GM18517 (cell line): ENCODE data around the gene SRP68.
"Not testable (repeated sequence)": the region's sequence is repeated elsewhere in the genome, so short reads cannot be mapped to it uniquely, and the experiment has no call there.

Experiments used
- ATAC-seq: cut with Tn5 transposase; IDR thresholded peaks from one replicate; pipeline ENCODE4 v1.9.1; 2021; ENCODE audit warnings: mild to moderate bottlenecking, moderate library complexity; ENCODE audit not compliant: unreplicated experiment

SRP68 gene

GRCh38 chr17:76089680-76090516 is 17.6 kb upstream of the SRP68 start:
- no peak for ATAC-seq

DNA sequence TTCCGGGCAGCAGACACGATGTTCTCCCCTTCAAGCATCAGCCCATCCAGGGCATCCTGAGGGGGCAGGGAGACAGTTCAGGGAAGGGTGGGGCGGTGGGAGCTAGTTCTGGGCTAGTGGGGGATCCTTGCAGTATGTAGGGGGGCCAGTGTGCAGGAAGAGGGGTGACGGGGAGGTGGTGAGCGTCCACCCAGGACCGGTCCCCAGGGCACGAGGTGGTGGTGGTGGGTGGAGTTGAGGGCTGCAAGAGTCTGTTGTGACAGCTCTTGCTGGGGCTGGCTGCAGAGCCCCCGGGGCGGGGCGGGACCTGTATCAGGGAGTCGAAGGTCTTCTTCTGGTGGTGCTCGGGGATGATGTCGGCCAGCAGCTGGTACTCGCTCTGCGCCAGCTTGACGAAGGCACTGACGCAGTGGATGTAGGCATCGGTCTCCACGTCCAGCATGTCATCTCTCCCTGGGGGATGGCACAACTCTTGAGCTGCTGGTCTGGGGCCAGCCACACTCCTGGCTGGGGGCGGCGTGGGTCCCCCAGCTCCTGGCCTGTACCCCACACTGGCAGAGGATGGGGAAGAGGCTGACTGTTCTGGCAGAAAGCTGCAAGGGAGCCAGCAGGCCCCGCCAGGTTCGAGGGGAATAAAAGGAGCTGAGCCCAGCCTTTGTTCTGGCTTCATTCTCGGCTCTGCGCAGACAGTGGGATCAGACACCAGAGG is 16.7 kb upstream of the SRP68 start:
- no peak for ATAC-seq

GRCh38 chr17:76088041-76088867 is 15.9 kb upstream of the SRP68 start:
- no peak for ATAC-seq

GRCh38 chr17:76087531-76087930 is 15.2 kb upstream of the SRP68 start:
- ATAC-seq, result no peak

DNA sequence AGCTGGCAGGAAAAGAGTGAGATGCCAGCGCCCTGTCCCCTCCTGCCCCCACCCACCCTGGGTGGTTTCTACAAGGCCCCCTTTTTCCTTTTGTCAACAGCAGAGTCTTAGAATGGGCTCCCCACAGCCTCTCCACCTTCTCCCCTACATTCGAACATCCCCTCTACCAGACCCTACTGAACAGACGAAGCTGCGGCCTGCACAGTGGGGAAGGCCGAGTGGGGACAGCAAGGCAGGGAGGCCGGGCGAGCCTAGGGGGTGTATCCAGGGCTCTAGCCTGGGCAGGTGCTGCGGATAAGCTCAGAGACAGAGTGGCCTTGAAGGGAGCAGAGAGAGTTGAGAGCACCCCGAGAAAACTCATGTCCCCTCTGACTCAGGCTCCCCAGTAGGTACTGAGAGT is 14.1 kb upstream of the SRP68 start:
- no peak for ATAC-seq

GRCh38 chr17:76085731-76086366 is 13.5 kb upstream of the SRP68 start:
- ATAC-seq, result no peak

DNA sequence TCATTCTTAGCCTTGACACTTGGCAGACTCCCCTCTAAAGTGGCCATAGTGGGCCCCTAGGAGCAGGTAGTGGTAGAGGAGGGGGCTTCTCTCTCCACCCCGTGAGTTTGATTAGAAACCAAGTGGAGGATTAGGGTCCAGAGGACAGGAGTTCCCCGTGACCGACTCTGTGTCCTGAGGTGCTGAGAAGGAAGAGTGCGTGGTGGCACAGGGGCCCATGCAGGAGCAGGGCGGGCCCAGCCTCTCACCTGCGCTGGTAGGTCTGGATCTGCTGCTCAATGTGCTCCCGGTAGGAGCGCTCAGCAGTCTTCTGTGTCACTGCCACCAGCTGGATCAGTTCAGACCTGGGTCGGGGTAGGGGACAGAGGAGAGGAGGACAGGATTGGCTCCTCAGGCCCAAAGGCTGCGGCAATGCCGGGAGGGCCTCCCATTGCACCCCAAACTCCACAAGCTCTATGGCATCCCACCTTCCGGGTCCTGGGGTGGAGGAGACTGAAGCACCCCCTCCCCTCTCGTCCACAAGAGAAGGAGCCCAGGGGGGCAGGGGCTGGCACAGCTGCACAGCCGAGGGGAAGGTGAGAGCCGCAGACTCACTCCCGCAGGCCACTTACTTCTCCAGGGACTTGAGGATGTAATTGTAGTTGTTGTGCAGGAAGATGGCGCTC is 12.9 kb upstream of the SRP68 start:
- ATAC-seq, result no peak

- no peak for ATAC-seq
Observed at GRCh38 chr17:76083536-76084182, 11.3 kb upstream of the SRP68 start.

DNA sequence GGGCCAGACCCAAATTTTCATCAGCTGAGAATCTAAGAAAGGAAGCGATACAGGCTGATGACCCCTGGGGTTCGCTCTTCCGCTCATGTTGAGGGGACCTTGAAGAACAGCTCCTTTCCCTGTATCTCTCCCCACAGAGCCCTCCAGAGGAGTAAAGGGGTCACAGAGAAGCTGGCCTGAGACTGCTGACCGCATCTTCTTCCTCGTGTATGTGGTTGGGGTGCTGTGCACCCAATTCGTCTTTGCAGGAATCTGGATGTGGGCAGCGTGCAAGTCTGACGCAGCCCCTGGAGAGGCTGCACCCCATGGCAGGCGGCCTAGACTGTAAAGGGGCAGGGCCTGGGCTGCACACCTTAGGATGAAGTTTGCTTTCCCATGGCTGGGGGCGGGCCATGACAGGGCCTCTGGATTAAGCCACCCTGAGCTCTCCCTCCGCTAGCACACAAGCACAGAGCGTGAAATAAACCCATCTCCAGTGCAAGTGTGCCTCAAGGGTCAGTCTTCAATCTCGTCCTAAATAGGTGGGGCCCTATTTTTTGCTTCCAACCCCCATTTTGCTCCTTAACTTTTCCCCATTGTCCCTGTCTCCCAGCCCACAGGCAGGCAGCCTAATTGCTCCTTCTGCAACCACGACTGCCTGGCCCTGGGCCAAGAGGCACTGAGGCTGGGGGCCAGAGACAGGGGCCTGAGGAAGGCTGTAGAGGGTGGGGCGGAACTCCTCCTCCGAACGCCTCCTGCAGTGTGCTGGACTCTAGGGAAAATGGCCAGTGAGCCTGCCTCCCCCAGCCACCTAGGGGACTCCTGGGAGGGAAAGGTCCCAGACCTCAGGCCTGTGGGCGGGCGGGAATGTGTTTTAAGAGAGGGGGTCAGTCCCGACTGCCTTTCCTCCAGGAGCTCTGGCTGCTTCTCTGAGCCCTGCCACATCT is 10.3 kb upstream of the SRP68 start:
- ATAC-seq, result no peak

DNA sequence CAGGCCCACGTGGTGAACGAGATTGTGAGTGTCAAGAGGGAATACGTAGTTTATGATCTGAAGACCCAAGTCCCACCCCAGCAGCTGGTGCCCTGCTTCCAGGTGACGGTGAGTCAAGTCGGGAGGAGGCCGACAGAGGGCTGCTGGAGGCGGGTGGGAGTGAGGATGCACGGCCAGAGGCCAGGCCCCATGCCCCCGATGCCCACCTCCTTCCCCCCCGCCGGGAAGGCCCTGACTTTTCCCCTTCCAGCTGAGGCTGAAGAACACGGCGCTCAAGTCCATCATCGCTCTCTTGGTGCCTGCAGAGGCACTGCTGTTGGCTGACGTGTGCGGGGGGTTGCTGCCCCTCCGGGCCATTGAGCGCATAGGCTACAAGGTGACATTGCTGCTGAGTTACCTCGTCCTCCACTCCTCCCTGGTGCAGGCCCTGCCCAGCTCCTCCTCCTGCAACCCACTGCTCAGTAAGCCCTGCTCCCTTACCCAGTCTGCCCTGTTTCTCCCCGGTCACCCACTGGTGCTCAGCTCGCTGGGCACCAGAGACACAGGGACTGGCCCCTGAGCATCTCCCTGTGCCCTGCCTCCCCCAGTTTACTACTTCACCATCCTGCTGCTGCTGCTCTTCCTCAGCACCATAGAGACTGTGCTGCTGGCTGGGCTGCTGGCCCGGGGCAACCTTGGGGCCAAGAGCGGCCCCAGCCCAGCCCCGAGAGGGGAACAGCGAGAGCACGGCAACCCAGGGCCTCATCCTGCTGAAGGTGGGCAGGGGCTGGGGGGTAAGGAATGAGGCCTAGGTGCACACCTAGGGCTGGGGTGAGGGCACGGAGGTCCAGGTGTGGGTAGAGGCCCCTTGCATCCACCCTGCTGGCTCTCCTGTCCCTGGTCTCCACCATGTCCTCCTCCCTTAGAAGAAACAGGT is 9.2 kb upstream of the SRP68 start:
- ATAC-seq, result no peak

DNA sequence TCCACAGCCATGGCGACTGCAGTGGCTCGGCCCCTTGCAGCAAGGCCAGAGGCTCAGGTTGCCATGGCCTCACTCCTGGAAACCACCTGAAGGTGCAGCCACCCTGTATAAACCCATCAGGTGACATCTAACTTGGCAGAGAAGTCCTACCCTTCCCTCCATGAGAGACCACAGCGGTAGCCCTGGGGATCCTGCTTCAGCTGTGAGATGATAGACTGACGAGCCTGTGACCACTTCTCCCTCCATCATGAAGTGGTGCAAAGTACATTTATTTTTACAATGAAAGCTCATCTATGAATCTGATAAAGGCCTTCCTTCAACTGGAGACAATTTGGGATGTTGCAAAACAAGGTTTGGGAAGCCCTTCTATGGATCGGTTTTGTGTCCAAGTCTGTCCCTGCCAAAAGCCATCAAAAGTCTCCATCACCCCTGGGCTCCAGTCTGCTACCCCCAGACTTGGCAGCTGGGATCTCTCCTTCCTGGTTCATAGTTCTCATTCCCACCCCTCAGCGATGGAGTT is 8.5 kb upstream of the SRP68 start:
- ATAC-seq, result no peak

DNA sequence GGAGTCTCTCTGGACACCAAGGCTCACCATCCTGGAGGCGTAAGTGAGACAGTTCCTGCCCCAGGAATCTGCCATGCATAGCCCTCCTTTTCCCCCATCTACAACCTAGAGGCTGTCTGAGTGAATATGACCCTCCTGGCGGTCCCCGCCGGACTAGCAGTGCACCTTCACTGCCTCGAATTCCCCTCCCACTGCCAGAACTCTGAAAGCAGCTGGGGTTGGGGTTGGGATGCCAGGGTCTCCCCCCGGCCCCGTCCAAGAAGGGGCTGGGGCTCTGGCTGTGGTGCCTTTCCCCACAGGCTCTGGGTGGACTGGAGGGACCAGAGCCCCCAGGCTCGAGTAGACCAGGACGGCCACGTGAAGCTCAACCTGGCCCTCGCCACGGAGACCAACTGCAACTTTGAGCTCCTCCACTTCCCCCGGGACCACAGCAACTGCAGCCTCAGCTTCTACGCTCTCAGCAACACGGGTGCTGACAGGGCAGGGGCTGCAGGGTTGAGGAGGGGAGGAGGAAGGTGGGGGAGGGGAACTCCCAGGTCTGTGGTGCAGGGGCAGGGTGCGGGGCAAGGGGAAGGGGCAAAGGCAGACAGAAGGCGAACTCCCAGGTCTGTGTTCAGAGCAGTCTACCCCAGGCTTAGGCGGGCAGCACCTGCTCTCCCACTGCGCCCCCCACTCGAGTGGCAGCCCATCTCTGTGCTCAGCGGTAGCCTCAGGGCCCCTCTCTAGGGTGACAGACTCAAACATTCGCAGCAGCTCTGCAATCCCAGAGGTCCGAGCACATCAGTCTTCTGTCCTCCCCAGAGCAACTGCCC is 7.8 kb upstream of the SRP68 start:
- ATAC-seq, result no peak

GRCh38 chr17:76079535-76079955 is 7.2 kb upstream of the SRP68 start:
- ATAC-seq, result no peak

DNA sequence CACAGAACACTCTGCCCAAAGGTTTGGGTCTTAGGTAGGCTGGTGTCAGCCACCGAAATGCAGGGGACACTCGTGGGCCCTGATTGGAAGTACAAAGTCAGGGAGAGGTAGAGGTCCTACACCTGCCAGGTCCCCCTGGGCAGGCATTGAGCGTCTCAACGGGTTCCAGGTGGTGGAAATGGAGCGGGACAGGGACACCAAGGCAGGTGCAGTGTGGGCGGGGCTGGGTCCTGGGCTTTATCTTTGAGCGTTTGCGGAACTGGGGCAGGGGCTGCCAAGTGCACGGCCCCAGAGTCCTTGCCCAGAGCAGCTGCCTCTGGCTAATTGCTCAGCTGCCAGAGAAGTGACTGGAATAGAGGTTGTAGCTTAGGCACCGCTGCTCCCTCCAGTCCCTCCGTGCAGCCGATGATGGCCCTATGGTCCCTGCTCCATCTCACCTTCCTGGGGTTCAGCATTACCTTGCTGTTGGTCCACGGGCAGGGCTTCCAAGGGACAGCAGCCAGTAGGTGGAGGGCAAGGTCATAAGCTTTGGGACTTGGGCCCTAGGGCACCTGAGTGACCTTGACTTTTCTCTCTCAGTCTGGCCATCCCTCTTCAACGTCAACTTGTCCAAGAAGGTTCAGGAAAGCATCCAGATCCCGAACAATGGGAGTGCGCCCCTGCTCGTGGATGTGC is 6.7 kb upstream of the SRP68 start, which contains the start of gene ZACN:
TSS of gene ZACN (plus strand) at position 323 of the 675 bp plus-strand sequence. CDS start at position 406, 83 bp downstream.
- no peak for ATAC-seq

DNA sequence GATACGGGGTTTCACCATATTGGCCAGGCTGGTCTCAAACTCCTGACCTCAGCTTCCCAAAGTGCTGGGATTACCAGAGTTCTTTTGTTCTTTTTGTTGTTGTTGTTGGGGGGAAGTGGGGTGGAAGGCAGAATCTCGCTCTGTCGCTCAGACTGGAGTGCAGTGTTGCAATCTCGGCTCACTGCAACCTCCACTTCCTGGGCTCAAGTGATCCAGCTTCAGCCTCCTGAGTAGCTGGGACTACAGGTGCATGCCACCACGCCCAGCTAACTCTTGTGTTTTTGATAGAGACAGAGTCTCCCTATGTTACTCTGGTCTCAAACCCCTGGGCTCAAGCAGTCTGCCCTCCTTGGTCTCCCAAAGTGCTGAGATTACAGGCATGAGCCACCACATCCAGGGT is 6.1 kb upstream of the SRP68 start:
- not testable (repeated sequence) for ATAC-seq

- no peak for ATAC-seq
Observed at GRCh38 chr17:76077584-76078110, 5.3 kb upstream of the SRP68 start.
